HG03108 (cell line): ENCODE results near the gene DNAJB1.
"Not testable (repeated sequence)": the region's sequence is repeated elsewhere in the genome, so short reads cannot be mapped to it uniquely, and the experiment has no call there.

Source experiments
- ATAC-seq: cut with Tn5 transposase; IDR thresholded peaks from one replicate; pipeline ENCODE4 v1.9.1; 2021; ENCODE audit warnings: moderate library complexity; ENCODE audit not compliant: unreplicated experiment

The DNAJB1 gene

DNA sequence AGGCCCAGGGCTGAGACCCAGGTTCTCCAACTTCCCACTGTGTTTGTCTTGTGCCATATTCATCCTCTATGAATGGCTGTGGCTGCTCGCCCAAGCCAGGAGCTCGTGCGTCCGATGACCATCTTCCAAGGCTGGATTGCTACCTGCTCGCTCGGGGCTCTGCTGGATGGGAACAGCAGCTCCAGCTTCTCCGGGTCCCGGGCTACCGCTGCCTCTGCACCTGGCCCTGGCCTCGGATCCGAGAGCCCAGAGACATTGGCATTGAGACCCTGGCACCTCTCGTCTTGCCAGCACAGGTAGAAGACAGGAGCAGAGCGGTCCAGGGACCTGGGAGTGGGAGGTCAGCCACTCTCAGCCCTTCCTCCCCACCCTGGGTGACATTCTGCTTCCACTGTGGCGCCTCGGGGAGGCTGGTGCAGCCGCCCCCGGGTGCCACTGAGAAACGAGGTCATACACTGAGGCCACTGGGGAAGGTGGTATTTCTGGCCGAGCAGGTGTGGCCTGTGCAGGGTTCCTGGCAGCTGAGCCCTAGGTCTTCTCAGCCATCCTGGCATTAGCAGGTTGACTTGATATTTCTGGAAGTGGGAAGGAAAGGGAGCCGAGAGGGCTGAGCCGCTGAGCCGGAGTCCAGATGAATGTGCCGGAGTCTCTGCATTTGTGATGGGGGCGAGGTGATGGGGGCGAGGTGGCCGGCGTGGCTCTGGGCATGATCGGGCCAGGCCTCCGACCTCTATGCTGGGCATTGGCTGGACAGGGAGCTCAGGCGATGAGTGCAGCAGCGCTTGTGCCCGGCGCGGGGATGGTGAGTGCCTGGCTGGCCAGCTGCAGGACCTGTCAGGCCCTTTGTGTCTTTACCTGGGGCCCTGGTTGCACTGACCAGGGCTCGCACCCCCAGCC, 35.1 kb upstream of the DNAJB1 start:
- no peak for ATAC-seq

DNA sequence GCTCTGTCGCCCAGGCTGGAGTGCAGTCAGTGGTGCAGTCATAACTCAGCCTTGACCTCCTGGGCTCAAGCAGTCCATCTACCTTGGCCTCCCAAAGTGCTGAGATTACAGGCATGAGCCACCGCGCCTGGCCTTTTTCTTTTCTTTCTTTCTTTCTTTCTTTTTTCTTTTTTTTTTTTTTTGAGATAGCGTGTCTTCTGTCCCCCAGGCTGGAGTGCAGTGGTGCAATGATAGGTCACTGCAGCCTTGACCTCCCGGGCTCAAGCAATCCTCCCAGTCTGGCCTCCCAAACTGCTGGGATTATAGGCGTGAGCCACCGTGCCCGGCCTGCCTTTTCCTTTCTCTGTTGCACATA, 33.8 kb upstream of the DNAJB1 start:
- ATAC-seq = not testable (repeated sequence)

DNA sequence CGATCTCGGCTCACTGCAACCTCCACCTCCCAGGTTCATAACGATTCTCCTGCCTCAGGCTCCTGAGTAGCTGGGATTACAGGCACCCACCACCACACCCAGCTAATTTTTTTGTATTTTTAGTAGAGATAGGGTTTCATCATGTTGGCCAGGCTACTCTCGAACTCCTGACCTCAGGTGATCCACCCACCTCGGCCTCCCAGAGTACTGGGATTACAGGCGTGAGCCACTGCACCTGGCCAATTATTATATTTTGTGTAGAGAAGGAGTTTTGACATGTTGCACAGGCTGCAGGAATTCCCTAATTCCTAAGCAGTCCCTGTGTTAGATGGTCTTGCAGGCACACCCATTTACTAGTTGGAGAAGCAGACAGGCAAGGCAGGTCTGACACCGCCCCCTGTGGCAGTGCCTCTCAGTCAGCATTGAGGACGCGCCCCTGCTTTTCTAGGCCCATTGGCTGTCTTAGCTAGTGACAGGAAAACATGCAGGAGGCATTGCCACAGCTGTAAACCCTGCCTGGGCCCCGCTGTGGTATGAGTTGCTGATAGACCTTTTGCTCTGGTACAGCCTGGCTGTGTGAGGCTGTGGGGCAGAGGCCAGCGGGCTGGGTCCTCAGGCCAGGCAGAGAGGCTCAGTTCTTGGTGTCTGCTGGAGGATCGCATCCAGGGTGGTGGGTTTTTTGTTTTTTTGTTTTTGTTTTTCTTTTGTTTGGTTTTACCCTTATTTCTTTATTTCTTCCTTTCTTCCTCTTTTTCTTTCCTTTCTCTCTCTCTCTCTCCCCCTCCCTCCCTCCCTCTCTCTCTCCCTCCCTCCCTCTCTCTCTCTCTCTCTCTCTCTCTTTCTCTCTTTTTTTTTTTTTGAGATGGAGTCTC, 33.2 kb upstream of the DNAJB1 start:
- ATAC-seq = peak; percentile 52

DNA sequence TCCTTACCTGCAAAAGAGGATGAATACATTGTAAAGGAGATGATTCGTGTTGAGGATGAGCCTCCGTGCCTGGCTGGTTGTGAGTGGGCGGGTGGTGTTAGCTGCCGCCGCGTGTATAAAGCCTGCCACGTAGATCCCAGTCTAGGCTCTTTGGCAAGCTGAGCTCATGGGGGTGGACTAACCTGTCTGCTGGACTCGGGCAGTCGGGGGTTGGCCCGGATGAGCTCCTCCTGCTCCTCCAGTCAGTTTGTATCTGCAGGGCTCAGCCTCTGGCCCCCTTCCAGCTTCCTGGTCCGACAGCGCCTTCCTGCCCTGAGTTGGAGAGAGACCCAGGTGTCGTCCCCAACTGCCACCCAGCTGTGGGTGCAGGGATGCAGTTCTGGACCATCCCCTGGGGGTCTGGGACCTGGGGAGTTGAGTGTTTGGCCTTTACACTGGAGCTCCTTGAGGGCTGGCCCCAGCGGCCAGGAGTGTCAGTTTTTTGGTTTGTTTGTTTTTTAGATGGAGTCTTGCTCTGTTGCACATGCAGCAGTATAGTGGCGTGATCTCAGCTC, 32.1 kb upstream of the DNAJB1 start:
- ATAC-seq = no peak

DNA sequence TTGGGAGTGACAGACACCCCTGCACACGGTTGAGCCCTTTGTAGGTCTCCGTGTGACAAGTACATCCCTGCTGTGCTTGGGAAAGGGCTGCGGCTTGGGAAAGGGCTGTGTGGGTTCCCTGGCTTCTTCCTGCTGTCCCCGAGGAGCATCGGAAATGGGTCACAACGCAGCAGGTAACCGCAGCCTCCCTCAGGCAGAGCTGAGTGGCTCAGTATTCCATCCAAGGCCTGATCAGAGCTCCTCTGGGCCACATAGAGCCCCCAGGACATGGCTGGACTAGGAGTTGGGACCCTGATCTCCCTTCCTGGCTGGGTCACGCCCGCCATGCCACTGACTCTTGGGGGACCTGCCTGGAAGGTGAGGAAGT, 27.5 kb upstream of the DNAJB1 start:
- no peak for ATAC-seq

DNA sequence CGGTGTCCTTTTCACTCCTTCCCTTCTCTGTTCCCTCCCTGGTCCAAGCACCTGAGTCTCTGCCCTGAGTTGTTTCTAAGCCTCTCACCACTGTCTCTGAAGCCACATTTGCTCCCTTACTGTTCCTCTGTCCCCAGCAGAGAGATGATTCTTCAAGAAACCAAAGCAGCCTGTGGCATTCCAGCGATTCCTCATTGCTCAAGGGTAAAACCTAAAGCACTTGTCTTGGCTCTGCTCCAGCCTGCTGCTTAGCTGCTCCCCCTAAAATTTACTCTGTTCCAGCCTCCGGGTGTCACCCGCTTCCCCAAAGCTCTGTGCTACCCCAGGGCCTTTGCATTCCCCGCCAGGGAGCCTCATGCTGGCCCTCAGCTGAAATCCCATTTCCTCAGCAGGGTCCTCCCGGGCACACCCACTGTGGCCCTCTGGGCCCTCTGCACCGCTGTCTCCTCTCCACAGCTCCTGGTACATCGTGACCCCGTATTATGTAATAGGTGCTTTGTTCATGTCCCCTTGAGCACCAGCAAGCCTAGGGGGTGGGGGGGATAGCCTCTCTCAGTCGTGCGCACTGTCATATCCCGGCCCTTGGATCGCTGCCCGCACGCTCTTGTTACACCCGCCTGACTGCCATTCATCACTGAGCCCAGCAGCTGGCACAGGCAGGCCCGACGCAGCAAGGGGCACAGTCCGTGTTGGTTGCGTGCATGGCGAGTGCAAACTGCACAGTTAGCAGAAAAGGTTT, 26.9 kb upstream of the DNAJB1 start:
- no peak for ATAC-seq

DNA sequence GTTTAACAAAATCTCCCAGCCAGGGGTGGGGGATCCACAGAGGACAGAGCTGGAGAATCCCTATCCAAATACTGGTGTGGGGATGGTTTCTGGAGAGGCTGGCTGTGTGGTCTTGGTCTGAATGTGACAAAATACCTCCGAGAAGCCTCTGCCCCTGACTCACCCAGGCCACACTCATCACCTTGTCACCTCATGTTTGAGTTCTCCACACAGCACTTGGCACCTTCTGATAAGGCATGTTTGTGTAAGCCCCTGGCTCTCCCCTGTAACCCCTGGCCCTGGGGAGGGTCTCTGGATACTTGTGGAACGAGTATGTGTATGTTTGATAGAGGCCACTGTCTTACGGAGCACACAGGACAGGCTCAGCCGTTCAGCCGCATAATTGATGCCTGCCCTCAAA, 25.9 kb upstream of the DNAJB1 start:
- no peak for ATAC-seq

DNA sequence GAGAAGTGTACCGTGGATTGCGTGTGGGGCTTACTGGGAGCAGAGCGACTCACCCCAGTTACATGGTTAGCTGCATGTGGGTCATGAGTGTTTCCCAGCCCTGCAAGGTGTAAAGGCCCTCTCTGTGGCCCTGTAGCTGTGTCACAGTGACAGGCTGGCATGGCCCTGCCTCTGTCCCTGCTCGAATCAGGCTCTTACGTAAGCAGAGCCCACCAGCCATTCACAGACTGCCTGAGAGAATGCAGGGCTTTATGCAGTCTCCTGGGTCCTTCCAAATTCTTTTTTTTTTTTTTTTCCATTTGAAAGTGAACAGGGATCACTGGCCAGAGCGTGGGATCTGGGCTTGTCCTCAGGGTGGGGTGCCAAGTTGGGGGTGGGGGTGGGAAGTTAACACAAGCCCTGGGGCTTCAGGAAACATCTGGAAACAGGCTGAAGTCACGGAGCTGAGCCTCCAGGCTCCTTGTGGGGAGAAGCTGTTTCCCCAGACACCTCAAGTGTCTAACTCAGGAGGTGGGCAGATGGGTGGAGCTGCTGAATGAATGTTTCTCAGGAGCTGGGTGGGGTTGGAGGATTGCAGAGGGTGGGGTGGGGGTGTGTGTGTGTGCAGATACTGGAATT, 24.6 kb upstream of the DNAJB1 start:
- ATAC-seq = no peak

DNA sequence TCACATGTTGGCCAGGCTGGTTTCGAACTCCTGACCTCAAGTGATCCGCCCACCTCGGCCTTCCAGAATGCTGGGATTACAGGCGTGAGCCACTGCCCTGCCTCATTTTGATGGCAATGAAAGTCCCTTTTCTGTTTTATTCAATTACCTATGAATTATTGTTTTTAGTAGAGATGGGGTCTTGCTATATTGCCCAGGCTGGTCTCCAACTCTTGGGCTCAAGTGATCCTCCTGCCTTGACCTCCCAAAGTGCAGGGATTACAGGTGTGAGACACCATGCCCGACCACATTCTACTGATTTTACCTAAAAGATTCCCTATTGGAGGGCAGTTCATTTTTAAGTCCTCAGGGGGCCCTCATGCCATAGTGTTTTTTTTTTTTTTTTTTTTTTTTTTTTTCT, 23.8 kb upstream of the DNAJB1 start:
- not testable (repeated sequence) for ATAC-seq

DNA sequence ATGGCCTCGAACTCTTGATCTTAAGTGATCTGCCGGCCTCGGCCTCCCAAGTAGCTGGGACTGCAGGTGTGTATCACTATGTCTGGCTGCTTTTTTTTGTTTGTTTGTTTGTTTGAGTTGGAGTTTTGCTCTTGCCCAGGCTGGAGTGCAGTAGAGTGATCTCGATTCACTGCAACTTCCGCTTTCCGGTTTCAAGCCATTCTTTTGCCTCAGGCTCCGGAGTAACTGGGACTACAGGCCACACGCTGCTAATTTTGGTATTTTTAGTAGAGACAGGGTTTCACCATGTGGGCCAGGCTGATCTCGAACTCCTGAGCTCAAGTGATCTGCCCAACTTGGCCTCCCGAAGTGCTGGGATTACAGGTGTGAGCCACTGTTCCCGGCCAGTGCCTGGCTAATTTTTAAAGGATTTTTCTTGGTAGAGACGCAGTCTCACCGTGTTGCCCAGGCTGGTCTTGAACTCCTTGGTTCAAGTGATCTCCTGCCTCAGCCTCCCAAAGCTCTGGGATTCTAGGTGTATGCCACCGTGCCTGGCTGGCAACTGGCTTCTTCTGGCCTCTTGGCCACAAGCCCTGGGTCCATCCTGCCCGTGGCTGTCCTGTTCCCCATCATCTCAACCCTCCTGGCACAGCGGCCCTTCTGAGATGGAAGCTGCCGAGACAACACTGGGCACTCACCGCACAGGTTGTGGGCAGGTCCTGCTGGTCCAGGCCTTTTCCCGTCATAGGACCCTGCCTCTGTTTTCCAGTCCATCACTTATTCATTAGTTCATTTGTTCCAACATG, 22.7 kb upstream of the DNAJB1 start:
- ATAC-seq = no peak

DNA sequence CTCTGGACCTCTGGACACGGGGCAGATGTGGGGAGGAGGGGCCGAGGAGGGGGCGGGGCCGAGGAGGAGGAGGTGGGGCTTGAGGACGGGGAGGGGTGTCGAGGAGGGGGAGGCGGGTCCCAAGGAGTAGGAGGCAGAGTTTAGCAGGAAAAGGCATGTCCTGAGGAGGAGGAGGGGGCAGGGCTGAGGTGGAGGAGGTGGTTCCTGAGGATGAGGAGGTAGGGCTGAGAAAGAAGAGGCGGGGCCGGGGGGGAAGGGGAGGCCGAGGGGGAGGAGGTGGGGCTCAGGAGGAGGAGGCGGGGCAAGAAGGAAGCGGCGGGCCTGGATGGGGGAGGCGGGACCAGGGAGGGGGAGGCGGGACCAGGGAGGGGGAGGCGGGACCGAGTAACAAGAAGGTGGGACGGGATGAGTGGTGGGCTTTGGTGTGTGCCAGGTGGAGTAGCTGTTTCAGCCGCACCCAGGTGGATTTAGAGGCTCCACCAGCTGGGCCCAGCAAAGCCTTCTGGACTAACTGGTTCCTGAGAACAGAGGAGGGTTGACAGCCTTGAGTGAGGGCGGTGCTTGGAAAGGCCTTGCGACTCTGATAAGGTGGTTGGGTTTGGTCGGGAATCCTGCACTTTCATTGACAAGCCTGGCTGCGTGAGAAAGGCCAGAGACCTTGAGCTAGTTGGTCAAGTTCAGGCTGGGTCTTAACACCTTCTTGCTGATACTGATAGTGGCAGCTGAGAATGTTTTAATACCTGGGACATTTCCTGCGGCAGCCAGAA, 18.9 kb upstream of the DNAJB1 start:
- no peak for ATAC-seq

DNA sequence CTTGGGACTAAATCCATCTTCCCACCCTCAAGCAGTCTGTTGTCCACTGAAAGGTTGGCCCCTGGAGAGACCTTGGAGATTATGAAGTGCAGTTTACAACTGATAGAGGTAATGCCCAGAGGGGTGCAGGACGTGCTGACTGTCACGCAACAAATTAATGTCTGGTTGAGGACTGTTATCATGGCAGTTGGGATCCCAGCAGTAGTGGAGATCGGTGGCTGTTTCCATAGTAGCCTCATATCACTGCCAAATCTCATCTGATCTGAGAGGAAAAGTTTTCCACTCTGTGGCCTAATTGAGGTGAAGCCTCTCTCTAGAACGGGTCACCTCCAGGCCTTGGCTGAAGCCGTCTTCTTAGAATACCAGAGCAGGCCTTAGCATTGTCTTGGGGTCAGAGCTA, 15.3 kb upstream of the DNAJB1 start:
- no peak for ATAC-seq

DNA sequence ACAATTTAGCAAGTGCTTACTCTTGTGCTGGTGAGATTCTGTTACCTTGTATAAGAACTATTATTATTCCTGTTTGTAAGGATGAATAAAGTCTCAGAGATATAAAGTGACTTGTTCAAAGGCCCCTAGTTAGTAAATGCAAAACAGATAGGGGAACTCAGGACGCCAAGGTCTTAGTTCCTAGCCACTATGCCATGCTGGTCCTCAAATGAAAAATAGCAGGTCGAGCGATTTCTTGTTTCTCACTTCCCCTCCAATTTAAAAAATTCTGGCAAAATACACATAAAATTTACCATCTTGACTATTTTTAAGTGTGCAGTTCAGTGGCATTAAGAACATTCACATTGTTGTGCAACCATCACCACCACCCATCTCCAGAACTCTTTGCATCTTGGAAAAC, 12.3 kb upstream of the DNAJB1 start:
- no peak for ATAC-seq

DNA sequence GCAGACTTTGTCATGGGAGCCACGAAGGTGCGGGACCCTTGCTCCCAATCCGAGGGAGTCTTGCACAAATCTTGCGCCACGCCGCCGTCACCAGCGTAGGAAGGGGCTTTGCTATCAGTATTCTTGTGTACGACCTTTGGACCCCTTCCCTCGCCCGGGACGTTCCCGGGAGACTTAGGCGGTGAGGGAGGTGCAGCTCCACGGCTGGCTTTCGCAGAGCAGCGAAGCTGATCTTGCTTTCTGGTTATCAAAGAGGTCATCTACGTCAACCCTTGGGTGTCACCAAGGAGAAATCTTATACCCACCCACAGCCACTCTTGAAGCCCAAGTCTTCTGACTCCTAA, 11.8 kb upstream of the DNAJB1 start:
- ATAC-seq = no peak

DNA sequence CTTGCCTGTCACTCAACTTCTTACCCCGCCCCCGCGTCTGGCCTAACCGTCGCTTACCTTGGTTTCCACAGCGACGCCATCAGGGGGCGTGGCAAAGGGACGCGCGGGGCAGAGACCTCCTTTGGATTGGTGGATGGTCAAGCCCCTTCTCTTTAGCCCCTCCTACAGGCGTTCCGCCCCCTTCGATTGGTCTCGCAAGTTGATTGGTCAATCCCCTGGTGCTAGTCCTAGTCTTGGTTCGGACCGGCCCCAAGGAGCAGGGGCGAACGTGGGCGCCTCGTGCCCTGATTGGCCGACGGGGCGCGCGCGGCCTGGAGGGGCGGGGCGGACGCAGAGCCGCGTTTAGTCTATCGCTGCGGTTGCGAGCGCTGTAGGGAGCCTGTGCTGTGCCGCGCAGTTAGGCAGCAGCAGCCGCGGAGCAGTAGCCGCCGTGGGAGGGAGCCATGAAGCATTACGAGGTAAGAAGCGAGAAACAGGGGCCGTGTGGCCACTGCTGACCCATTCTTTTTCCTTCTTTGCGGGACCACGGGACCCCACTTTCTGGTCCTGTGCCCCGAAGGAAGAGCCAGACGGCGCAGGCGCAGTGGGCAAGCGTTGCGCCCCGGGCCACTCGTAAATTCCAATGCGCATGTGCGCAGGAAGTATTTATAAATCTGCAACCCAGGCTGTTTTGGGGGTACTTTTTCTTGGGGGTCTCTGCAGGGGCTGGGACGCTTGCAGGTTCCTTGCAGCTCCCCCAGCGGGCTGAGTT, 11.2 kb upstream of the DNAJB1 start, which contains the start of gene TECR:
Gene TECR, plus strand, starts transcription at position 341 of the 751 bp plus-strand sequence. Its CDS starts 103 bp downstream, at position 444.
- peak; percentile 95 for ATAC-seq

DNA sequence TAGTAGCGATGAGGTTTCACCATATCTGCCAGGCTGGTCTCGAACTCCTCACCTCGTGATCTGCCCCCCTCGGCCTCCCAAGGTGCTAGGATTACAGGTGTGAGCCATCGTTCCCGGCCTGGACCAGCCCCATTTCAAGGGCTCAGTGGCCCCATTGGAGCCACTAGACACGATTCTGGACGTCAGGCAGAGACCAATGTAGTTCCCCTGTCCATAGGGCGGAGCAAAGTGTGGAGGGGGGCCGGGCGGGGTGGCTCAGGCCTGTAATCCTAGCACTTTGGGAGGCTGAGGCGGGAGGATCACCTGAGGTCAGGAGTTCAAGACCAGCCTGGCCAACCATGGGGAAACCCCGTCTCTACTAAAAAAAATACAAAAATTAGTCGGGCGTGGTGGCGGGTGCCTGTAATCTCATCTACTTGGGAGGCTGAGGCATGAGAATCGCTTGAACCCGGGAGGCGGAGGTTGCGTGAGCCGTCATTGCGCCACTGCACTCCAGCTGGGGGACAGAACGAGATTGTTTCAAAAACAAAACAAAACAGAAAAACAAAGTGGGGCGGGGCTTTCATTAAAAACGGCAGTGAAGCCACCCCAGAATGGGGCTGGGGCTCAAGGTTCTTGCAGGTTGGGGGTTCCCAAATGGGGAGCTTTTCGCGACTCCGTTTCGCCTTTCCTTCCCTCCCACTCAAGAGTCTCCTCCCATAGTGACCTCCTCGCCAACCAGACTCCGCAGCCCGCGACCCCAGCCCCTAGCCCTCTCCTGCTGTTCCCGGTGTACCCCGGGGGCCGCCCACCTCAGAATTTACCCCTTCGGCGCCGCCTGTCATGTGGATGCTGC, 10.4 kb upstream of the DNAJB1 start:
- ATAC-seq = no peak

DNA sequence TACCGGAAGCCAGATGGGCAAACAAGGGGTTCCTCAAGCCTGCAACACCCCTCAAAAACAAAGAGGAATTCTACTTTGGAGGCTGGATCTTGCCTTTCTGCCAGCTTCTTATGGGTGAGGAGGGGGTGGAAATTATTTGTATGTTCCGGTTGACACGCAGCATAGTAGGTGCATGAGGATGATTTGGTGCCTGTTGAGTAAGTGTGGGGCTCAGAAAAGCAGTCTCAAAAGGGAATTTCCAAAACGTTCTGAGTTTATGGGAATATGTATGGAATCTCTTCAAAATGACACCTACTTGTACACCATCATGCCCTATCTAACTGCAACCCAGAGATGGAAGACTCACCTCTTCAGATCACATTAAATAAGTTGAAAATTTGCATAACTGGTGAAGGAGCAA, 8.2 kb upstream of the DNAJB1 start:
- ATAC-seq = no peak

DNA sequence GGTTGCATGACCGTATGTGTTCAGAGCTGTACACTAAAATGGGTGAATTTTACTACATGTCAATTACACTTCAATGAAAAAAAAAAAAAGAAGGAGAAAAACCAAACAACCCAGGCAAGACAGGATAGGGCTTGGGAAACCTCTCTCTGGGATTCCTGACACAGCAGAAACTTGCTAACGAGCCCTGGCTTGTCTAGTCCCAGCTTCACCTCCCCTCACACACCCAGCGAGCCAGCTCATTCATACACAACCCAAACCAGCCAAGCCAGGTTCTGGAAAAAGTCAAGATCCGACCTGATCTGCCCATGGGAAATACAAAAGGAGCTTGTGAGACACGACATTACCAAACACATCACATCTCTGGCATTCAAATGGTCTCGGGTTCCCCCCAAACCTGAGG, 7.5 kb upstream of the DNAJB1 start:
- ATAC-seq = no peak
